CD14-positive monocyte (primary cell): ENCODE results near the gene TKTL2. TPM values are rescaled to one million over a fixed set of nuclear protein-coding genes. Genes with fewer than 3 reads are reported as not detected.
"Not testable (repeated sequence)": the region's sequence is repeated elsewhere in the genome, so short reads cannot be mapped to it uniquely, and the experiment has no call there.

Experiments used
- DNase-seq, 3 donors: peaks; one replicate each; pipeline ENCODE4 v3.0.0-alpha.2; 2011 to 2022
- H2AFZ ChIP-seq: 2 replicates; pipeline ENCODE4 v1.6.0; 2012; ENCODE audit warnings: mild to moderate bottlenecking, low read depth, low read length, inconsistent platforms; ENCODE audit not compliant: insufficient read depth, poor library complexity, severe bottlenecking
- H3K27ac ChIP-seq, 2 donors: 1 replicate in 1 of 2; 2 replicates in 1 of 2; pipeline ENCODE4 v1.5.1; 2012 to 2013; ENCODE audit warnings: low read length in 2 of 2, control low read depth in 1 of 2, inconsistent platforms in 1 of 2, low read depth in 1 of 2, mild to moderate bottlenecking in 1 of 2
- H3K27me3 ChIP-seq, 2 donors: one replicate each; pipeline versions ENCODE4 v1.6.0 to v1.6.1; 2011 to 2013; ENCODE audit warnings: low read length in 2 of 2; ENCODE audit not compliant: control insufficient read depth in 2 of 2, insufficient read depth in 2 of 2
- H3K36me3 ChIP-seq, 2 donors: replicated peaks in 1 of 2; 1 replicate in 1 of 2; 2 replicates in 1 of 2; pipeline versions ENCODE4 v1.5.1 to v1.6.1; 2012 to 2013; ENCODE audit warnings: low read length in 2 of 2, control low read depth in 1 of 2, inconsistent platforms in 1 of 2, mild to moderate bottlenecking in 1 of 2; ENCODE audit not compliant: insufficient read depth in 2 of 2, control insufficient read depth in 1 of 2
- H3K4me1 ChIP-seq, 2 donors: 1 replicate in 1 of 2; 2 replicates in 1 of 2; pipeline versions ENCODE4 v1.5.1 to v1.6.1; 2012 to 2013; ENCODE audit warnings: low read length in 2 of 2, control low read depth in 1 of 2, inconsistent platforms in 1 of 2, mild to moderate bottlenecking in 1 of 2, moderate library complexity in 1 of 2; ENCODE audit not compliant: insufficient read depth in 2 of 2, control insufficient read depth in 1 of 2
- H3K4me2 ChIP-seq: replicated peaks from 2 replicates; pipeline ENCODE3; 2012; ENCODE audit warnings: low read length, moderate library complexity, mild to moderate bottlenecking; ENCODE audit not compliant: poor library complexity, severe bottlenecking; ENCODE audit errors: extremely low read depth
- H3K4me3 ChIP-seq, 3 experiments: fragments of 200-600 bp in 1 of 3; sonication (generic) in 1 of 3; replicated peaks in 1 of 3; 1 replicate in 2 of 3; 2 replicates in 1 of 3; pipeline ENCODE4 v1.5.1; 2011 to 2013; ENCODE audit warnings: low read length in 3 of 3, mild to moderate bottlenecking in 3 of 3, control low read depth in 2 of 3, low read depth in 2 of 3, inconsistent platforms in 1 of 3, moderate library complexity in 1 of 3
- H3K79me2 ChIP-seq: 2 replicates; pipeline ENCODE4 v1.6.0; 2012; ENCODE audit warnings: mild to moderate bottlenecking, control low read depth, inconsistent platforms, low read length, moderate library complexity; ENCODE audit not compliant: insufficient read depth
- H3K9ac ChIP-seq: 2 replicates; pipeline ENCODE4 v1.6.0; 2017; ENCODE audit warnings: low read length, mild to moderate bottlenecking; ENCODE audit not compliant: insufficient read depth, poor library complexity, severe bottlenecking
- H3K9me3 ChIP-seq, 2 donors: replicated peaks in 1 of 2; 1 replicate in 1 of 2; 2 replicates in 1 of 2; pipeline versions ENCODE4 v1.5.1 to v1.6.1; 2012 to 2013; ENCODE audit warnings: low read length in 2 of 2, control low read depth in 1 of 2; ENCODE audit not compliant: control insufficient read depth in 1 of 2, insufficient read depth in 1 of 2
- H4K20me1 ChIP-seq: 2 replicates; pipeline ENCODE4 v1.6.0; 2012; ENCODE audit warnings: mild to moderate bottlenecking, low read length, control low read depth, moderate library complexity; ENCODE audit not compliant: insufficient read depth
- H3K27ac Mint-ChIP-seq, 7 donors: one replicate each; pipeline ENCODE4 v1.8.0; 2020; ENCODE audit warnings: mild to moderate bottlenecking in 7 of 7, mixed read lengths in 7 of 7, moderate library complexity in 6 of 7, inconsistent platforms in 2 of 7
- H3K27me3 Mint-ChIP-seq, 3 donors: one replicate each; pipeline ENCODE4 v1.8.0; 2021 to 2022; ENCODE audit warnings: low read depth in 3 of 3, mild to moderate bottlenecking in 3 of 3, mixed read lengths in 3 of 3, moderate library complexity in 3 of 3, inconsistent platforms in 1 of 3
- H3K36me3 Mint-ChIP-seq, 2 donors: one replicate each; pipeline ENCODE4 v1.8.0; 2020; ENCODE audit warnings: mixed read lengths in 2 of 2, inconsistent platforms in 1 of 2, mild to moderate bottlenecking in 1 of 2
- H3K4me1 Mint-ChIP-seq: one replicate; pipeline ENCODE4 v1.8.0; 2020; ENCODE audit warnings: mild to moderate bottlenecking, mixed read lengths
- H3K4me3 Mint-ChIP-seq, 2 donors: one replicate each; pipeline ENCODE4 v1.8.0; 2020; ENCODE audit warnings: mild to moderate bottlenecking in 2 of 2, mixed read lengths in 2 of 2, moderate library complexity in 1 of 2
- H3K9me3 Mint-ChIP-seq, 7 donors: one replicate each; pipeline ENCODE4 v1.8.0; 2020 to 2022; ENCODE audit warnings: mixed read lengths in 7 of 7, mild to moderate bottlenecking in 6 of 7, moderate library complexity in 6 of 7, inconsistent platforms in 2 of 7
- WGBS: methylation state at CpG from one replicate; pipeline ENCODE4 v1.1.5; 2013; ENCODE audit warnings: missing lambda C conversion rate; ENCODE audit not compliant: insufficient coverage; 5-methylcytosine and 5-hydroxymethylcytosine counted together
- intact Hi-C, 2 donors: fragments of 100-400 bp; cut with micrococcal nuclease; formaldehyde crosslinking; loops; one replicate each; pipeline versions ENCODE4 v1.15.0 to v1.15.1; 2023
- polyA plus RNA-seq, 3 donors: library from polyadenylated mRNA; depleted of rRNA in 1 of 3; unstranded in 2 of 3; stranded (reverse) in 1 of 3; fragments of 300-500 nt in 2 of 3; fragments of >200 nt in 1 of 3; fragmentation: Illumina TruSeq in 2 of 3; gene quantifications; 1 replicate in 2 of 3; 2 replicates in 1 of 3; pipeline ENCODE4 v1.2.3, GENCODE V29; 2012 to 2021
- TF ChIP-seq, protein P1 (sequence below): fragments of 200-600 bp; IDR thresholded peaks from one replicate; pipeline ENCODE4 v1.8.0; 2022; ENCODE audit warnings: antibody characterized with exemption, mild to moderate bottlenecking

TKTL2 gene
- polyA plus RNA-seq, 3 donors, result 0.16 TPM; not detected in 2

DNA sequence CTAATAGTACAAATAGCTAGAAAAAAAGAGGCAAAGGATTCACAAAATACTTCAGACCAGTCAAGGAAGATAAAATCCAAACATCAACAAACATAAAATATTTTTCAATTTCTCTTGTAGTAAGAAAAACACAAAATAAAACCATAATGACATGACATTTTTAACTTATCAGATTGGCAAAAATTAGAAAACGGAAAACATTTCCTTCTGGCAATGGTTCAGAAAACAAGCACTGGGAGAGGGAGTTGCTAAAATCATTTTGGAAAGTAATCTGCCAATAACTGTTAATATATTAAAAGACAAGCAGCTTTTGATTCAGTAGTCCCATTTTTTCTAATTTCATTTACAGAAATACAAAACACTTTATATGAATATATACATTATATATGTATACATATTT is 26.1 kb downstream of the TKTL2 start:
- Mint-ChIP-seq H3K4me3 (no peak overlapping the region), H3K9me3 (peaks cover 0 to 8% (median 2%) of the 10 kb centered on the region in 7 donors), H3K36me3 (no peaks in the 10 kb centered on the region), H3K4me1 (peaks cover 2% of the 10 kb centered on the region), H3K27me3 (peaks cover 2 to 6% (median 4%) of the 10 kb centered on the region in 3 donors), H3K27ac (no peak overlapping the region)
- no peaks in the 10 kb centered on the region for H3K4me1 ChIP-seq
- H3K27ac ChIP-seq, result no peak overlapping the region
- H3K9me3 ChIP-seq, result no peaks in the 10 kb centered on the region
- peaks cover 0 to 2% of the 10 kb centered on the region in 2 donors for H3K27me3 ChIP-seq
- WGBS, result no CpG with 5 or more reads among the region's 1 CpG
- TF ChIP-seq, protein P1, sequence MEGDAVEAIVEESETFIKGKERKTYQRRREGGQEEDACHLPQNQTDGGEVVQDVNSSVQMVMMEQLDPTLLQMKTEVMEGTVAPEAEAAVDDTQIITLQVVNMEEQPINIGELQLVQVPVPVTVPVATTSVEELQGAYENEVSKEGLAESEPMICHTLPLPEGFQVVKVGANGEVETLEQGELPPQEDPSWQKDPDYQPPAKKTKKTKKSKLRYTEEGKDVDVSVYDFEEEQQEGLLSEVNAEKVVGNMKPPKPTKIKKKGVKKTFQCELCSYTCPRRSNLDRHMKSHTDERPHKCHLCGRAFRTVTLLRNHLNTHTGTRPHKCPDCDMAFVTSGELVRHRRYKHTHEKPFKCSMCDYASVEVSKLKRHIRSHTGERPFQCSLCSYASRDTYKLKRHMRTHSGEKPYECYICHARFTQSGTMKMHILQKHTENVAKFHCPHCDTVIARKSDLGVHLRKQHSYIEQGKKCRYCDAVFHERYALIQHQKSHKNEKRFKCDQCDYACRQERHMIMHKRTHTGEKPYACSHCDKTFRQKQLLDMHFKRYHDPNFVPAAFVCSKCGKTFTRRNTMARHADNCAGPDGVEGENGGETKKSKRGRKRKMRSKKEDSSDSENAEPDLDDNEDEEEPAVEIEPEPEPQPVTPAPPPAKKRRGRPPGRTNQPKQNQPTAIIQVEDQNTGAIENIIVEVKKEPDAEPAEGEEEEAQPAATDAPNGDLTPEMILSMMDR, result no peak
- H4K20me1 ChIP-seq, result no peaks in the 10 kb centered on the region
- no peak overlapping the region for H2AFZ ChIP-seq
- no peak for DNase-seq
- no peak overlapping the region for H3K9ac ChIP-seq
- no peaks in the 10 kb centered on the region for H3K79me2 ChIP-seq
- intact Hi-C loops, result no loop called here
- no peaks in the 10 kb centered on the region for H3K36me3 ChIP-seq
- H3K4me2 ChIP-seq, result no peak overlapping the region
- H3K4me3 ChIP-seq, result no peak overlapping the region

DNA sequence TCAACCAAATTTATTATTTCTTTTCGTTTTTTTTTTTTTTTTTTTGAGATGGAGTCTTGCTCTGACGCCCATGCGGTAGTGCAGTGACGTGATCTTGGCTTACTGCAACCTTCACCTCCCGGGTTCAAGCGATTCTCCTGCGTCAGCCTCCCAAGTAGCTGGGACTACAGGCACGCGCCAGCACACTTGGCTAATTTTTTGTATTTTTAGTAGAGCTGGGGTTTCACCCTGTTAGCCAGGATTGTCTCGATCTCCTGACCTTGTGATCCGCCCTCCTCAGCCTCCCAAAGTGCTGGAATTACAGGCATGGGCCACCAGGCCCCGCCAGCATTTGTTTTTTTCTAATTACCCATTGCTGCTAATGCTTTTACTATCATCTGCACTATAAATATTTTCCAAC is 26.5 kb downstream of the TKTL2 start:
- H3K36me3 ChIP-seq, H3K27me3 Mint-ChIP-seq, DNase-seq, H3K4me1 Mint-ChIP-seq, H3K36me3 Mint-ChIP-seq, intact Hi-C loops, H3K9ac ChIP-seq, H3K4me2 ChIP-seq, H3K79me2 ChIP-seq, H3K9me3 ChIP-seq, H3K27me3 ChIP-seq, H3K4me1 ChIP-seq, H3K4me3 ChIP-seq, H3K27ac Mint-ChIP-seq, H3K9me3 Mint-ChIP-seq, H4K20me1 ChIP-seq, H2AFZ ChIP-seq, H3K27ac ChIP-seq, H3K4me3 Mint-ChIP-seq: not testable (repeated sequence)
- WGBS, result 98% methylated on average over 5 of the region's 12 CpGs
